GM23248 (cell line): Measurements from ENCODE around the gene SLC1A2.

Source experiments
- EZH2 ChIP-seq: fragments of 200-600 bp; sonication (generic); IDR thresholded peaks from 2 replicates; pipeline ENCODE4 v1.6.1; 2018; ENCODE audit warnings: antibody characterized with exemption, mild to moderate bottlenecking; ENCODE audit not compliant: insufficient read depth, poor library complexity, severe bottlenecking
- EZH2phosphoT487 ChIP-seq: fragments of 200-600 bp; sonication (generic); IDR thresholded peaks from 2 replicates; pipeline ENCODE4 v1.6.1; 2018; ENCODE audit warnings: antibody characterized with exemption, moderate library complexity, mild to moderate bottlenecking, low read depth; ENCODE audit not compliant: insufficient read depth

- TF ChIP-seq EZH2phosphoT487: no peak
- no peak for TF ChIP-seq EZH2
Observed at GRCh38 chr11:35358391-35358790, 61.0 kb downstream of the SLC1A2 start.
